Measurements from ENCODE around the gene FUT7.
"Not testable (repeated sequence)": the region's sequence is repeated elsewhere in the genome, so short reads cannot be mapped to it uniquely, and the experiment has no call there.

The FUT7 gene

DNA sequence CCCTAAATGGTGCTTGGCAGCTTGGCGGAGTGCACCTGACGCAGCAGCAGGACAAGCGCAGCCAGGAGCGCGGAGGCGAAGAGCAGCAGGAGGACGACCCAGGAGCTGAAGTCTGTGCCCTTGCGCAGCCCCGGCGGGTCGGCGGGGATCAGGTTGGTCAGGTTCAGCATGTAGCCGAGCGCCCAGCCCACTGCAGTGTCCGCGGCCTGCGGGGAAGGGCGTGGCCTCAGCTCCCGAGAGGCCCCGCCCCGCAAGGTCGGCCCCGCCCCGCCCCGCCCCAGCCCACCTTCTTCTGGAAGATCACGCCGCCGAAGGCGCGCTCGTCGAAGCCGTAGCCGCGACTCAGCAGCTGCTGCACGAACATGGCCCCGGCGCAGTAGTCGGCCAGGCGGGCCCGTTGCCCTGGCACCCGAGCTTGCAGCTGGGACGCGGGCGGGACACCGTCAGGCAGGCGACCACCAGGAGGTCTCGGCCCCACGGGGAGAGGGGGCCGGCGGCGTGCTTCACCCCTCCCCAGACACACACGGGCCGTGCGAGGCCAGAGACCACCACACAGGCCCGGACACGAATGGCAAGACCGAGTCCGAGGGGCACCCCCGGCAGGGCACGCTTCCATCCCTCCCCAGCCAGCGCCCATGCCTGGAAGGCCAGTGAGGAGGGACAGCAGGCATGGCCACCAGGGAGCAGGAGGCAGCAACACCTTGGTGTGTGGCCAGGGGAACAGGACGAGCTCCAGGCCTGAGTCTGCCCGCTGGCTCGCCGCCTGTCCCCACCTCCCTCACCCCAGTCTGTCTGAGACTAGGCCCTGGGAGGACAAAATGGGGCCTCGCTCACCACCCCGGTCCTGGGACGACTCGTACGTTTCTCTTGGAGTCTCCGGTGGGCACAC, 17.0 kb upstream of the FUT7 start:
- no peak for DNase-seq

GRCh38 chr9:137046088-137046787, 14.3 kb upstream of the FUT7 start, which contains the start of gene NPDC1:
Gene NPDC1 (minus strand): TSS chr9:137046177. CDS start chr9:137045989, 188 bp downstream.
- peak; percentile 61 for DNase-seq

- no peak for DNase-seq
Measured at GRCh38 chr9:137045294-137046087, 13.6 kb upstream of the FUT7 start.

DNA sequence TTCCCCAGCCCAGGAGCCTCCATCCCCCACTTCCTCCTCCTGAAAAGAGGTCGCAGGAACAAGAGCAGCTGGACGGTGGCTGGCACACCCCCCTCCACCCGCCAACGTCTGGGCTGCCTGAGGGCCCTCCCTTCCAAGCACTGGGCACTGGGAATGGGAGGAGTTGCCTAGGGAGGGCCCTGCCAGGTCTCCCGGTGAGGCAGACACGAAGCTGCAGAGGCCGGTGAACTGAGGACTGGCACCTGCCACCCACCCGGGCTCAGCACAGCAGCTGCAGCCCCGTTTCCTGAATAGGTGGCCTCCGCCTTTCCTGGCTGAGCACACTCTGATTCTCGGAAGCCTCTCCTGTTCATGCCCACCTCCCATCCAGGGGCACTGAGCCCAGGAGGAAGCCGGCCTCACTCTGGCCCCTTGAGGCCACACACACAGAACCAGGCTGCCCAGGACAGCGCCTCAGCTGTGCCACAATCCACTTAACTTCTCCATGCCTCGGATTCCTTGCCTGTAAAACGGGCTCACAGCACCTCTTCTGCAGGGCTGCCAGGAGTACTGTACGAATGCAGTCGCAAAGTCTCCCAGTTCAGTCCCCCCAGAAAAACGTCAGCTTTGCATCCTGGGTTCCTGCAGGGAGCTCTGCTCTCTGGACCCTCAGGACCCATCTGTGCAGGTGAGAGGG, 12.8 kb upstream of the FUT7 start:
- DNase-seq = no peak

- no peak for DNase-seq
Measured at GRCh38 chr9:137044037-137044436, 12.1 kb upstream of the FUT7 start.

DNA sequence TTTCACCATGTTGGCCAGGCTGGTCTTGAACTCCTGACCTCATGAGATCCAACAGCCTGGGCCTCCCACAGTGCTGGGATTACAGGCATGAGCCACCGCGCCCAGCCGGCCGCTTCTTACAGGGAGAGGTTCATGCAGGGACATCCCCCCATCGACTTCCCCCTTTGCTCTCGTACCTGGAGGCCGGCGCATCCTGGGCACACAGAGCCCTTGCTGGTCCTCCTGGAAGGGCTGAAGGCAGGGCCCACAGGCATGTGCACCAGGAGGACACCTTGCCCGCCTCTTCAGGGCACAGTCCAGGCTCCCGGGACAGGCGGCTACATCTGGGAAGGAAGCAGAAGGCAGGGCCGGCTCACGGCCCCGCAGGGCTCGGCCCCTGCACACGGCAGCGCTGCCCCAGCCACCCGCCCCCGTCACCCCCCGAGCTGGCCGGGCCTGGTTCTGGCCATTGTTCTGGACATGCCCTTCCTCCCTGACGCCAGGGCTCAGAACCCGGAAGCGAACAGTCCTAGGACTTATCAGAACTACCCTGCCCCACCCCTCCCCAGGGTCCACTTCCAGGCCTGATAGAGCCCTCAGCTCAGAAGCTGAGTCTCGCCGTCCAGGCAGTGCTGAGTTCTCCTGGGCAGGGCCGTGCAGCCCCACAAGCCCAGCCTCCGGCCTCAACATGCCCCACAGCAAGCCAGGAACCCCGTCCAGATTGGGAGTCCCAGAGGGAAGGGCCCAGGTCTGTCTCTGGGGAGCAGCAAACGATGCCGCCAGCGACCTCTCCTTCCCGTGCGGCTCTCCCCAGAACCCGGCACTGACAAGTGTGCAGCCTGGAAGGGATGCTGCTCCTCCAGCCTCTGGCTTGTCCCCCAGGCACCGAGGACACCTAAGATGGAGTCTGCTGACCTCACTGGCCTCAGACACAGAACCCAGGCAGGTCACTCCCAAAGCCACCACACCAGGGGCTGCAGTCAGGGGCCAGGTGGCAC, 11.2 kb upstream of the FUT7 start:
- no peak for DNase-seq

DNA sequence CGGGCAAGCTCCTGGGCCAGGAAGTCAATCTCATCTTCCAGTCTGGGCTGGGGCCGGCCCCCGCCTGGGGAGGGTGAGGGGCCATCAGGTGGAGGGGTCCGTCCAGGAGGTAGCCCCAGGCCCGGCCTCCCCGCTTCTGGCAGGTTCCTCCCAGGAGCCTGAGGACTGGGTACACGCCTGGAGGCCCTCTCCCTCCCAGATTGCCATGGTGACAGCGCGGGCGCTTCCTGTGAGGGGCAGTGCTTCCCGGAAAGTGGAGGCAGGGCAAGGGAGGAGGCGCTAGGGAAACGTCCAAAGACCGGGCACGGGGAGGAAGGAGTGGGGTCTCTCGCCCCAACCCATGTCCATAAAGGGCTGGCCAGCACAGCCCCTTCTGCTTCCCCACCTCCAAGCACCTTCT, 9.2 kb upstream of the FUT7 start:
- DNase-seq = no peak

GRCh38 chr9:137040568-137040967, 8.7 kb upstream of the FUT7 start:
- DNase-seq = no peak

DNA sequence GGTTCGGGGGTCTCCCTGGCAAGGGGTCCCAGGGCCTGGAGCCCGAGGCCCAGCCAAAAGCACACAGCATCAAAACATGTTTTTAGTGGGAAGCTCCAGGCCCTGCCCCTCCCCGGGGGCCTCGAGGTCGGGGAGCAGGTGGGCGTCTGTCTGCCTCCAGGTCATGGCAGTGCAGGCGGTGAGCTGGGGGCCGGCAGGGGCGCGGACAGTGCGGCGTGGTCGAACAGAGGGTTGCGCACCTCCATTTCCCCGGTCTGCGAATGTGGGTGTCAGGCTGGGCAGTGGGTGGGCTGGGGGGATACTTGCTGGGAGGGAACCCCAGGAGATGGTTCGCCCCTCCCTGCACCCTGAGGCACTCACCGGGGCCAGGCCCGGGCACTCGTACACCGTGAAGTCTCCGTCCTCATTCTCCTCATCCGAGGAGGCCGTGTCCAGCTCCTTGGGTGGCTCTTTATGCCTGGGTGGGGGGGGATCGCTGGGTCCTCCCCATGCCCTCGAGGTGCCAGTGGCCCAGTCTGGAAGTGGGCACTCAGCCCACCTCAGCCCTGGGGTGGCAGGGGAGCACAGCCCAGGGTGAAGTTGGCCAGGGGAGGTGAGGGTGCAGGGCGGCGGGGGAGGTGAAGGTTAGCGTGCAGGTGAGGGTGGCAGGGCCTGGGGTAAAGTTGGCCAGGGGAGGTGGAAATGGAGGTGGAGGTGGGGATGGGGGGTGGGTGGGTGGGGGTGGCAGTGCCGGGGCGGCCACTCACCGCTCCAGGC, 7.9 kb upstream of the FUT7 start:
- DNase-seq = no peak

GRCh38 chr9:137038916-137039315, 7.0 kb upstream of the FUT7 start:
- no peak for DNase-seq

DNA sequence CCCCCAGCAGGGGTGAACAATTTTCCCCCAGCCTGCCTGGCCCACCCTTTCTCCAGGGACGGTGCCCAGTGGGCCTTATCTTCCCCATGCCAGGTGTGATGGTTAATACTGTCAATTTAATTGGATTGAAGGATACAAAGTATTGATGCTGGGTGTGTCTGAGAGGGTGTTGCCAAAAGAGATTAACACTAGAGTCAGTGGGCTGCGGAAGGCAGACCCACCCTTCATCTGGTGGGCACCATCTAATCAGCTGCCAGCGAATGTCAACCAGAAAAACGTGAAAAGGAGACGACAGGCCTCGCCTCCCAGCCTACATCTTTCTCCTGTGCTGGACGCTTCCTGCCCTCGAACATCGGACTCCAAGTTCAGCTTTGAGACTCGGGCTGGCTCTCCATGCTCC, 5.6 kb upstream of the FUT7 start:
- DNase-seq = no peak

- DNase-seq = no peak
Measured at GRCh38 chr9:137037035-137037434, 5.1 kb upstream of the FUT7 start.

GRCh38 chr9:137035937-137036336, 4.0 kb upstream of the FUT7 start:
- DNase-seq = no peak

DNA sequence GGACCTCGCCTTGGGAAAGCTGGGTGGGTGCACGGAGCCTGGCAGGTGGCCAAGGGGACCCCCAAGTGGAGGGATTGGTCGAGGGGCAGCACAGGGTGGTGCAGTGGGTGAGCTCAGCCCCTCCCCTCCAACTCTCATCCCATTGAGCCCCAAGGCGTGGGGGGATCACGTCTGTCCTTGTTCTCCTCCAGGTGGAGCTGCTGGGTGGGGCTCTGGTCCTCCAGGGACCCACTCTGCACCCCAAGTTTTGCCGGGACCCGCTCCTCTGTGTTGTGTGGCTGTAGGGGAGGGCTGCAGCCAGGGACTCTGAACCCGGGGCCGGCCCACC, 3.6 kb upstream of the FUT7 start:
- no peak for DNase-seq

DNA sequence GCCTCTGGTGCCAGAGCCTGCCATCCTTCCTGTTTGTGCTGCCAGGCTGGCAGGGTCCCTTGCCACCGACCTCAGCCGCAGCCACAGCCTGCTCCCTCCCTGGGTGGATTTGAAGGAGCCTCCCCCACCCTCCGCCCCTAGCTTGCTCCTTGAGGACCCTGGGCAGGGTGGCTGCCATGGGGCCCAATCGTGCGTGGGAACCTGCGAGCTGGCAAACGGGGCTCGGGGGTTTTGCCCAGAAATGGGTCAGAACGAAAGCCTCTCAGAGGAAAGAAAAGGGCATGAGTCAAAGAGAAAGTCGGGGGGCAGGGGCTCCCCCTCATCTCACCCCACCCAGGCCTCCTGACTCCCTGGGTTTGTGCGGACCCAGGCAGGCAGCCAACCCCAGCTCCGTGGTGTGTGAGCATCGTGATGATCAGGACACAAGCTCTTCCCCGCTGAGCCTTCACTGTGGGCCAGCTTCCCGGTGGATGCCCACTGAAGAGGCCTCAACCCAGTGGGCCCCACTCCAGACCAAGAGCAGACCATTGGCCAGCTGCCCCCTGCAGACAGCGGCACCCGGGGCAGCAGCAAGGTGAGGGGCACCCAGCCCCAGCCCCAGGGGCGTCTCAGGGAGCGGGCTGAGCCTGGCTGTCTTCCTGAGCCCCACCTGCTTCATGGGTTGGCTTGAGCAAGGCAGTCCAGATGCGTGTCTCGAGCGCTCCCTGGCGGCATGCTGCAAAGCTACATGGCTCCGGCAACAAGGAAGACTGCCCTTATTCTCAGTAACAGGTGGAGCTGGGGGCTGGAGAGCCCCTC, 3.0 kb upstream of the FUT7 start:
- peak; percentile 80 for DNase-seq

GRCh38 chr9:137034039-137034708, 2.3 kb upstream of the FUT7 start:
- no peak for DNase-seq

GRCh38 chr9:137033481-137033880, 1.6 kb upstream of the FUT7 start:
- DNase-seq = not testable (repeated sequence)

DNA sequence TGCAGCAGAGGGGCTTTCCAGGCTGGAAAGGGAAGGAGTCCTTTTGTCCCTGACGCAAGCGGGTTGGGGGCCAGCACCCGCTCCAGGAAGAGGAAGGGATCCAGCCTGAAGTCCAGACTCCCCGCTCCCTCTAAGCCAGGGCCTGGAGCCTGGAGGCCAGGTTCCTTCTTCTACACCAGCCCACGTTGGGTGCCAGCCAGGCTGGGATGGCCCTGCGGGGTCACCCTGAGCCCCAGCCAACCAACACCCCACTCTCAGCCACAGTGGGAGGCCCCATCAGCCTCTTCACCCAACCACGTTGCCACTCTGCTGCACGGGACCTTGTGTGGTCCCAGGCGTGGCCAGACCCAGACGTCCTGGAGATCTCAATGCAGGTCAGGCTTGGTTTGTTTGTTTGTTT, 970 bp upstream of the FUT7 start:
- no peak for DNase-seq
